HepG2 (cell line): ENCODE results near the gene TEAD1. TPM values are rescaled to one million over a fixed set of nuclear protein-coding genes. Genes with fewer than 3 reads are reported as not detected.

Source experiments
- CREM ChIP-seq, 2 experiments: sonication (generic) in 1 of 2; formaldehyde crosslinking in 1 of 2; IDR thresholded peaks; 2 replicates each; pipeline versions ENCODE4 v1.4.0 to v1.6.1; 2016 to 2020; ENCODE audit warnings: antibody characterized with exemption in 1 of 2, mild to moderate bottlenecking in 1 of 2, missing genetic modification reagents in 1 of 2
- ETV6 ChIP-seq: sonication (generic); formaldehyde crosslinking; conservative IDR thresholded peaks from 2 replicates; pipeline ENCODE4 v1.4.0; 2020; ENCODE audit warnings: missing genetic modification reagents
- HOXA5 ChIP-seq: sonication (generic); formaldehyde crosslinking; IDR thresholded peaks from 2 replicates; pipeline ENCODE4 v1.4.0; 2020; ENCODE audit warnings: missing genetic modification reagents
- NFKB2 ChIP-seq: sonication (generic); formaldehyde crosslinking; IDR thresholded peaks from 2 replicates; pipeline ENCODE4 v1.4.0; 2020; ENCODE audit warnings: missing genetic modification reagents, borderline replicate concordance
- NR2F2 ChIP-seq: IDR thresholded peaks from 2 replicates; pipeline ENCODE4 v1.6.1; 2012; ENCODE audit warnings: low read depth, inconsistent platforms, borderline replicate concordance
- NR2F6 ChIP-seq, 2 experiments: IDR thresholded peaks; 2 replicates each; pipeline ENCODE4 v1.6.1; 2016; ENCODE audit warnings: antibody characterized with exemption in 1 of 2, mild to moderate bottlenecking in 1 of 2
- SUZ12 ChIP-seq: fragments of 150-350 bp; IDR thresholded peaks from 2 replicates; pipeline ENCODE4 v1.6.1; 2014; ENCODE audit warnings: low read depth, low read length
- ZNF431 ChIP-seq: sonication (generic); formaldehyde crosslinking; IDR thresholded peaks from 2 replicates; pipeline ENCODE4 v1.9.0; 2022; ENCODE audit warnings: missing genetic modification reagents, low read depth, mild to moderate bottlenecking, borderline replicate concordance
- ZNF563 ChIP-seq: sonication (generic); formaldehyde crosslinking; IDR thresholded peaks from 2 replicates; pipeline ENCODE4 v1.8.0; 2022; ENCODE audit warnings: mild to moderate bottlenecking, moderate library complexity, missing genetic modification reagents
- ZNF569 ChIP-seq: sonication (generic); formaldehyde crosslinking; IDR thresholded peaks from 2 replicates; pipeline ENCODE4 v1.5.0; 2020; ENCODE audit warnings: mild to moderate bottlenecking, missing genetic modification reagents, moderate library complexity, borderline replicate concordance
- ZSCAN31 ChIP-seq: sonication (generic); formaldehyde crosslinking; IDR thresholded peaks from 2 replicates; pipeline ENCODE4 v1.5.0; 2020; ENCODE audit warnings: low read depth, mild to moderate bottlenecking, missing genetic modification reagents
- polyA plus RNA-seq, 8 experiments: library from polyadenylated mRNA; depleted of rRNA in 3 of 8; stranded (reverse) in 7 of 8; unstranded in 1 of 8; fragments of >200 nt; fragmentation: Illumina TruSeq in 4 of 8; extraction: Trizol in 4 of 8; gene quantifications; 2 replicates each; pipeline versions ENCODE4 v1.2.1 to v1.2.3, GENCODE V29; 2011 to 2016; ENCODE audit warnings: low read depth in 4 of 8, missing spikeins in 1 of 8, mixed read lengths in 1 of 8; ENCODE audit not compliant: insufficient read depth in 1 of 8
- total RNA-seq, 5 experiments: library from RNA; depleted of rRNA; stranded (reverse); fragments of >200 nt; fragmentation: Illumina TruSeq; extraction: Trizol; gene quantifications; 2 replicates each; pipeline ENCODE4 v1.2.3, GENCODE V29; 2016; ENCODE audit warnings: low read depth in 1 of 5
- TF ChIP-seq, protein P1 (sequence below): IDR thresholded peaks from 2 replicates; pipeline ENCODE4 v1.6.1; 2016; ENCODE audit warnings: mild to moderate bottlenecking
- TF ChIP-seq, protein P2 (sequence below): sonication (generic); formaldehyde crosslinking; IDR thresholded peaks from 2 replicates; pipeline ENCODE4 v1.4.0; 2020; ENCODE audit warnings: mild to moderate bottlenecking, missing genetic modification reagents
- TF ChIP-seq, protein P3 (sequence below): sonication (generic); formaldehyde crosslinking; IDR thresholded peaks from 2 replicates; pipeline ENCODE4 v1.5.0; 2020; ENCODE audit warnings: mild to moderate bottlenecking, missing genetic modification reagents
- TF ChIP-seq, protein P4 (sequence below): sonication (generic); formaldehyde crosslinking; IDR thresholded peaks from 2 replicates; pipeline ENCODE4 v1.5.1; 2020; ENCODE audit warnings: missing genetic modification reagents, mild to moderate bottlenecking, borderline replicate concordance

Gene TEAD1
- total and polyA plus RNA-seq, 2 of the 13 experiments (the other 11 are each of a cell fraction or from before 2014, with no cell fraction given), result 20.1 to 30.5 TPM

DNA sequence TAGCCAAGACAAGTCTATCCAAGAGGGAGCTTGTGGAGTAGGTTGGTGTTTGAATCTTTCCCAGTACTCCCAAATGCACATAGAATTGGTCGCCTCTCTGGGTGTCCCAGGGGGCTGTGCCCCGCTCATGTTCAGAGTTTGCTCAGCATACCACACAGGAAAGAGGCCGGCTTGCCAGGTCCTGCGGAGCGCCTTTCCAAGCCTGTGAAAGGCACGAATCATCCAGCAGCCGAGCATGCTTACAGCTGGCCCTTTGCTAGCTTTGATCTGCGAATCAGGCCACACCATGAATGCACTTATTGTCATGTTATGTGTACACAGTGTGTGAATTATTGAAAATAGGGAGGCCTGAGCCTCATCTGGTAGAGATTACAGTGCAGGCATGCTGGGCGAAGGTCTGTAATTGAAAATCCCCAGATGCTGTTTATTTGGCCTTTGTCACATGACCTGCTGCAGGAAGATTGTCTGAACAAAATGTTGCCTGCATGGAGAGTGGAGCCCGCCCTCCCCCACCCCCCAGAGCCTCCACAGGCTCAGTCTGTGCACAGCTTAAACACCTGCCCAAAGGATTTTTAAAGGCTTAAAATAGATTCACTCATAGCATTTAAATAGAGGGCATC, 171.6 kb downstream of the TEAD1 start (continued):
- TF ChIP-seq, protein P1, sequence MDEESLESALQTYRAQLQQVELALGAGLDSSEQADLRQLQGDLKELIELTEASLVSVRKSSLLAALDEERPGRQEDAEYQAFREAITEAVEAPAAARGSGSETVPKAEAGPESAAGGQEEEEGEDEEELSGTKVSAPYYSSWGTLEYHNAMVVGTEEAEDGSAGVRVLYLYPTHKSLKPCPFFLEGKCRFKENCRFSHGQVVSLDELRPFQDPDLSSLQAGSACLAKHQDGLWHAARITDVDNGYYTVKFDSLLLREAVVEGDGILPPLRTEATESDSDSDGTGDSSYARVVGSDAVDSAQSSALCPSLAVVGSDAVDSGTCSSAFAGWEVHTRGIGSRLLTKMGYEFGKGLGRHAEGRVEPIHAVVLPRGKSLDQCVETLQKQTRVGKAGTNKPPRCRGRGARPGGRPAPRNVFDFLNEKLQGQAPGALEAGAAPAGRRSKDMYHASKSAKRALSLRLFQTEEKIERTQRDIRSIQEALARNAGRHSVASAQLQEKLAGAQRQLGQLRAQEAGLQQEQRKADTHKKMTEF (CRISPR knock-in tag), result peak; percentile 94
- TF ChIP-seq NR2F6 (IDR thresholded peaks at IDR 0.05) (peak; percentile 70), NR2F6 (CRISPR knock-in tag; IDR thresholded peaks at IDR 0.05) (peak; percentile 86), ZNF563 (CRISPR knock-in tag) (0 out of 2 replicates have a peak, but pooled peaks have one; percentile 53), ETV6 (CRISPR knock-in tag) (no peak), ZSCAN31 (CRISPR knock-in tag) (no peak), ZNF569 (CRISPR knock-in tag) (no peak), NFKB2 (CRISPR knock-in tag) (peak; percentile 67; the same call in 1 of the 2 replicates), NR2F2 (peak; percentile 62; the same call in 1 of the 2 replicates), ZNF431 (CRISPR knock-in tag) (no peak; the same call in 1 of the 2 replicates), HOXA5 (CRISPR knock-in tag) (peak; percentile 87), CREM (IDR thresholded peaks at IDR 0.05) (peak; percentile 81; the same call in 1 of the 2 replicates), CREM (CRISPR knock-in tag; IDR thresholded peaks at IDR 0.05) (no peak), SUZ12 (no peak)
- TF ChIP-seq, protein P2, sequence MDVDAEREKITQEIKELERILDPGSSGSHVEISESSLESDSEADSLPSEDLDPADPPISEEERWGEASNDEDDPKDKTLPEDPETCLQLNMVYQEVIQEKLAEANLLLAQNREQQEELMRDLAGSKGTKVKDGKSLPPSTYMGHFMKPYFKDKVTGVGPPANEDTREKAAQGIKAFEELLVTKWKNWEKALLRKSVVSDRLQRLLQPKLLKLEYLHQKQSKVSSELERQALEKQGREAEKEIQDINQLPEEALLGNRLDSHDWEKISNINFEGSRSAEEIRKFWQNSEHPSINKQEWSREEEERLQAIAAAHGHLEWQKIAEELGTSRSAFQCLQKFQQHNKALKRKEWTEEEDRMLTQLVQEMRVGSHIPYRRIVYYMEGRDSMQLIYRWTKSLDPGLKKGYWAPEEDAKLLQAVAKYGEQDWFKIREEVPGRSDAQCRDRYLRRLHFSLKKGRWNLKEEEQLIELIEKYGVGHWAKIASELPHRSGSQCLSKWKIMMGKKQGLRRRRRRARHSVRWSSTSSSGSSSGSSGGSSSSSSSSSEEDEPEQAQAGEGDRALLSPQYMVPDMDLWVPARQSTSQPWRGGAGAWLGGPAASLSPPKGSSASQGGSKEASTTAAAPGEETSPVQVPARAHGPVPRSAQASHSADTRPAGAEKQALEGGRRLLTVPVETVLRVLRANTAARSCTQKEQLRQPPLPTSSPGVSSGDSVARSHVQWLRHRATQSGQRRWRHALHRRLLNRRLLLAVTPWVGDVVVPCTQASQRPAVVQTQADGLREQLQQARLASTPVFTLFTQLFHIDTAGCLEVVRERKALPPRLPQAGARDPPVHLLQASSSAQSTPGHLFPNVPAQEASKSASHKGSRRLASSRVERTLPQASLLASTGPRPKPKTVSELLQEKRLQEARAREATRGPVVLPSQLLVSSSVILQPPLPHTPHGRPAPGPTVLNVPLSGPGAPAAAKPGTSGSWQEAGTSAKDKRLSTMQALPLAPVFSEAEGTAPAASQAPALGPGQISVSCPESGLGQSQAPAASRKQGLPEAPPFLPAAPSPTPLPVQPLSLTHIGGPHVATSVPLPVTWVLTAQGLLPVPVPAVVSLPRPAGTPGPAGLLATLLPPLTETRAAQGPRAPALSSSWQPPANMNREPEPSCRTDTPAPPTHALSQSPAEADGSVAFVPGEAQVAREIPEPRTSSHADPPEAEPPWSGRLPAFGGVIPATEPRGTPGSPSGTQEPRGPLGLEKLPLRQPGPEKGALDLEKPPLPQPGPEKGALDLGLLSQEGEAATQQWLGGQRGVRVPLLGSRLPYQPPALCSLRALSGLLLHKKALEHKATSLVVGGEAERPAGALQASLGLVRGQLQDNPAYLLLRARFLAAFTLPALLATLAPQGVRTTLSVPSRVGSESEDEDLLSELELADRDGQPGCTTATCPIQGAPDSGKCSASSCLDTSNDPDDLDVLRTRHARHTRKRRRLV, result 0 out of 2 replicates have a peak, but pooled peaks have one; percentile 40
- TF ChIP-seq, protein P3, sequence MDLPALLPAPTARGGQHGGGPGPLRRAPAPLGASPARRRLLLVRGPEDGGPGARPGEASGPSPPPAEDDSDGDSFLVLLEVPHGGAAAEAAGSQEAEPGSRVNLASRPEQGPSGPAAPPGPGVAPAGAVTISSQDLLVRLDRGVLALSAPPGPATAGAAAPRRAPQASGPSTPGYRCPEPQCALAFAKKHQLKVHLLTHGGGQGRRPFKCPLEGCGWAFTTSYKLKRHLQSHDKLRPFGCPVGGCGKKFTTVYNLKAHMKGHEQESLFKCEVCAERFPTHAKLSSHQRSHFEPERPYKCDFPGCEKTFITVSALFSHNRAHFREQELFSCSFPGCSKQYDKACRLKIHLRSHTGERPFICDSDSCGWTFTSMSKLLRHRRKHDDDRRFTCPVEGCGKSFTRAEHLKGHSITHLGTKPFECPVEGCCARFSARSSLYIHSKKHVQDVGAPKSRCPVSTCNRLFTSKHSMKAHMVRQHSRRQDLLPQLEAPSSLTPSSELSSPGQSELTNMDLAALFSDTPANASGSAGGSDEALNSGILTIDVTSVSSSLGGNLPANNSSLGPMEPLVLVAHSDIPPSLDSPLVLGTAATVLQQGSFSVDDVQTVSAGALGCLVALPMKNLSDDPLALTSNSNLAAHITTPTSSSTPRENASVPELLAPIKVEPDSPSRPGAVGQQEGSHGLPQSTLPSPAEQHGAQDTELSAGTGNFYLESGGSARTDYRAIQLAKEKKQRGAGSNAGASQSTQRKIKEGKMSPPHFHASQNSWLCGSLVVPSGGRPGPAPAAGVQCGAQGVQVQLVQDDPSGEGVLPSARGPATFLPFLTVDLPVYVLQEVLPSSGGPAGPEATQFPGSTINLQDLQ (CRISPR knock-in tag), result 0 out of 2 replicates have a peak, but pooled peaks have one; percentile 54
- TF ChIP-seq, protein P4, sequence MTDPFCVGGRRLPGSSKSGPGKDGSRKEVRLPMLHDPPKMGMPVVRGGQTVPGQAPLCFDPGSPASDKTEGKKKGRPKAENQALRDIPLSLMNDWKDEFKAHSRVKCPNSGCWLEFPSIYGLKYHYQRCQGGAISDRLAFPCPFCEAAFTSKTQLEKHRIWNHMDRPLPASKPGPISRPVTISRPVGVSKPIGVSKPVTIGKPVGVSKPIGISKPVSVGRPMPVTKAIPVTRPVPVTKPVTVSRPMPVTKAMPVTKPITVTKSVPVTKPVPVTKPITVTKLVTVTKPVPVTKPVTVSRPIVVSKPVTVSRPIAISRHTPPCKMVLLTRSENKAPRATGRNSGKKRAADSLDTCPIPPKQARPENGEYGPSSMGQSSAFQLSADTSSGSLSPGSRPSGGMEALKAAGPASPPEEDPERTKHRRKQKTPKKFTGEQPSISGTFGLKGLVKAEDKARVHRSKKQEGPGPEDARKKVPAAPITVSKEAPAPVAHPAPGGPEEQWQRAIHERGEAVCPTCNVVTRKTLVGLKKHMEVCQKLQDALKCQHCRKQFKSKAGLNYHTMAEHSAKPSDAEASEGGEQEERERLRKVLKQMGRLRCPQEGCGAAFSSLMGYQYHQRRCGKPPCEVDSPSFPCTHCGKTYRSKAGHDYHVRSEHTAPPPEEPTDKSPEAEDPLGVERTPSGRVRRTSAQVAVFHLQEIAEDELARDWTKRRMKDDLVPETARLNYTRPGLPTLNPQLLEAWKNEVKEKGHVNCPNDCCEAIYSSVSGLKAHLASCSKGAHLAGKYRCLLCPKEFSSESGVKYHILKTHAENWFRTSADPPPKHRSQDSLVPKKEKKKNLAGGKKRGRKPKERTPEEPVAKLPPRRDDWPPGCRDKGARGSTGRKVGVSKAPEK (CRISPR knock-in tag), result 0 out of 2 replicates have a peak, but pooled peaks have one; percentile 73
